Endodermal cell (in vitro differentiated cells): ENCODE measurements around the gene ARNT2. TPM values are rescaled to one million over a fixed set of nuclear protein-coding genes. Genes with fewer than 3 reads are reported as not detected.

Experiments
- DNase-seq: peaks from one replicate; pipeline ENCODE4 v3.0.0-alpha.2; 2017
- H3K27ac ChIP-seq: 2 replicates; pipeline ENCODE4 v1.5.1; 2013; ENCODE audit warnings: mild to moderate bottlenecking, low read depth, low read length, moderate library complexity
- H3K27me3 ChIP-seq: 2 replicates; pipeline ENCODE4 v1.6.1; 2013; ENCODE audit warnings: mild to moderate bottlenecking, low read length, moderate library complexity; ENCODE audit not compliant: insufficient read depth, control insufficient read depth, poor library complexity, severe bottlenecking
- H3K36me3 ChIP-seq: 2 replicates; pipeline ENCODE4 v1.7.0; 2013; ENCODE audit warnings: mild to moderate bottlenecking, low read length, moderate library complexity; ENCODE audit not compliant: control insufficient read depth, insufficient read depth
- H3K4me1 ChIP-seq: one replicate; pipeline ENCODE4 v1.7.0; 2013; ENCODE audit warnings: low read length; ENCODE audit not compliant: control insufficient read depth, insufficient read depth
- H3K4me3 ChIP-seq: 2 replicates; pipeline ENCODE4 v1.5.1; 2013; ENCODE audit warnings: mild to moderate bottlenecking, low read length, moderate library complexity
- H3K9ac ChIP-seq: 2 replicates; pipeline ENCODE4 v1.6.1; 2013; ENCODE audit warnings: mild to moderate bottlenecking, low read length, moderate library complexity; ENCODE audit not compliant: poor library complexity, severe bottlenecking; ENCODE audit errors: extremely low read depth
- H3K9me3 ChIP-seq: 2 replicates; pipeline ENCODE4 v1.6.1; 2013; ENCODE audit warnings: mild to moderate bottlenecking, low read length, moderate library complexity; ENCODE audit not compliant: control insufficient read depth
- H3K27ac Mint-ChIP-seq: 2 replicates; pipeline ENCODE4 v1.8.0; 2020; ENCODE audit warnings: mixed read lengths
- H3K27me3 Mint-ChIP-seq: 2 replicates; pipeline ENCODE4 v1.8.0; 2021; ENCODE audit warnings: mild to moderate bottlenecking, mixed read lengths; ENCODE audit not compliant: insufficient read depth
- H3K36me3 Mint-ChIP-seq: 2 replicates; pipeline ENCODE4 v1.8.0; 2020; ENCODE audit warnings: low read depth, mixed read lengths
- H3K4me1 Mint-ChIP-seq: 2 replicates; pipeline ENCODE4 v1.8.0; 2020; ENCODE audit warnings: mixed read lengths
- H3K4me3 Mint-ChIP-seq: 2 replicates; pipeline ENCODE4 v1.8.0; 2020; ENCODE audit warnings: mild to moderate bottlenecking, moderate library complexity, mixed read lengths
- H3K9me3 Mint-ChIP-seq: 2 replicates; pipeline ENCODE4 v1.8.0; 2020; ENCODE audit warnings: mild to moderate bottlenecking, mixed read lengths
- CTCF ChIP-seq: fragments of 200-600 bp; sonication (generic); conservative IDR thresholded peaks from 2 replicates; pipeline ENCODE4 v1.5.0; 2021; ENCODE audit warnings: antibody characterized with exemption, mild to moderate bottlenecking
- WGBS, 2 experiments: methylation state at CpG; one replicate each; pipeline versions ENCODE4 v1.1.5 to v1.1.7; 2013; ENCODE audit warnings: missing lambda C conversion rate in 2 of 2, mixed read lengths in 1 of 2; ENCODE audit not compliant: insufficient coverage in 1 of 2, insufficient read length in 1 of 2; 5-methylcytosine and 5-hydroxymethylcytosine counted together
- total RNA-seq, 2 donors: library from RNA; stranded (reverse); fragmentation: NEBNext Ultra II Directional in 1 of 2; extraction: Animal tissue kit (Norgen Biotek cat#: 25700) in 1 of 2; gene quantifications; 2 replicates in 1 of 2; 3 replicates in 1 of 2; pipeline ENCODE4 v1.2.1, GENCODE V29; 2021

ARNT2 gene
- total RNA-seq, 2 donors from 2014 or later, result 8.0 to 15.9 TPM

- H3K27me3 ChIP-seq, result no peaks in the 10 kb centered on the region
- no peaks in the 10 kb centered on the region for H3K36me3 ChIP-seq
- WGBS, 2 experiments, result 86 to 100% methylated on average over 2 of the region's 2 CpGs
- H3K9ac ChIP-seq, result no peak overlapping the region
- H3K27ac ChIP-seq, result no peak overlapping the region
- Mint-ChIP-seq H3K4me3 (no peak overlapping the region), H3K9me3 (no peaks in the 10 kb centered on the region), H3K27me3 (no peaks in the 10 kb centered on the region), H3K36me3 (no peaks in the 10 kb centered on the region), H3K4me1 (peaks cover 21% of the 10 kb centered on the region), H3K27ac (no peak overlapping the region)
- H3K9me3 ChIP-seq, result no peaks in the 10 kb centered on the region
- H3K4me1 ChIP-seq, result peaks cover 4% of the 10 kb centered on the region
- no peak for TF ChIP-seq CTCF
- no peak for DNase-seq
- no peak overlapping the region for H3K4me3 ChIP-seq
Observed at GRCh38 chr15:80483725-80484161, 79.6 kb downstream of the ARNT2 start.

GRCh38 chr15:80484333-80484864 is 80.2 kb downstream of the ARNT2 start:
- H3K4me3 Mint-ChIP-seq, result no peak overlapping the region
- Histone ChIP-seq H3K27me3 (no peaks in the 10 kb centered on the region), H3K9me3 (no peaks in the 10 kb centered on the region), H3K4me1 (peaks cover 4% of the 10 kb centered on the region), H3K36me3 (no peaks in the 10 kb centered on the region), H3K4me3 (no peak overlapping the region), H3K9ac (no peak overlapping the region), H3K27ac (no peak overlapping the region)
- H3K27ac Mint-ChIP-seq, result no peak overlapping the region
- H3K36me3 Mint-ChIP-seq, result no peaks in the 10 kb centered on the region
- no peaks in the 10 kb centered on the region for H3K27me3 Mint-ChIP-seq
- WGBS, 2 experiments, result 91 to 100% methylated on average over 2 to 7 of the region's 7 CpGs
- TF ChIP-seq CTCF, result no peak
- peaks cover 21% of the 10 kb centered on the region for H3K4me1 Mint-ChIP-seq
- H3K9me3 Mint-ChIP-seq, result no peaks in the 10 kb centered on the region
- no peak for DNase-seq

- Histone ChIP-seq H3K9me3 (no peaks in the 10 kb centered on the region), H3K9ac (no peak overlapping the region), H3K27ac (no peak overlapping the region), H3K36me3 (no peaks in the 10 kb centered on the region), H3K4me1 (no peaks in the 10 kb centered on the region), H3K4me3 (no peak overlapping the region), H3K27me3 (no peaks in the 10 kb centered on the region)
- Mint-ChIP-seq H3K36me3 (no peaks in the 10 kb centered on the region), H3K4me1 (peaks cover 14% of the 10 kb centered on the region), H3K9me3 (no peaks in the 10 kb centered on the region), H3K27ac (no peak overlapping the region), H3K27me3 (no peaks in the 10 kb centered on the region), H3K4me3 (no peak overlapping the region)
- DNase-seq, result no peak
- no peak for TF ChIP-seq CTCF
- 91 to 98% methylated on average over 5 of the region's 5 CpGs for WGBS, 2 experiments
Observed at GRCh38 chr15:80485370-80486164, 81.4 kb downstream of the ARNT2 start.
